GM19239 (cell line): ENCODE results near the gene CDC6.

Experiments used
- DNase-seq: peaks from one replicate; pipeline ENCODE4 v3.0.0; 2011; ENCODE audit warnings: low spot score; ENCODE audit not compliant: insufficient read length
- FAIRE-seq: peaks from 2 replicates; lab custom pipeline; 2011; peaks lifted over from hg19 to GRCh38; lab: Jason Lieb, UNC

The CDC6 gene

GRCh38 chr17:40309031-40309948 lies 21.6 kb downstream of the CDC6 start, which contains the start of gene RARA:
Gene RARA, plus strand, starts transcription at chr17:40309180. Its CDS starts 22,039 bp downstream, at chr17:40331219.
- DNase-seq (no peak), FAIRE-seq (peak; percentile 76)

DNA sequence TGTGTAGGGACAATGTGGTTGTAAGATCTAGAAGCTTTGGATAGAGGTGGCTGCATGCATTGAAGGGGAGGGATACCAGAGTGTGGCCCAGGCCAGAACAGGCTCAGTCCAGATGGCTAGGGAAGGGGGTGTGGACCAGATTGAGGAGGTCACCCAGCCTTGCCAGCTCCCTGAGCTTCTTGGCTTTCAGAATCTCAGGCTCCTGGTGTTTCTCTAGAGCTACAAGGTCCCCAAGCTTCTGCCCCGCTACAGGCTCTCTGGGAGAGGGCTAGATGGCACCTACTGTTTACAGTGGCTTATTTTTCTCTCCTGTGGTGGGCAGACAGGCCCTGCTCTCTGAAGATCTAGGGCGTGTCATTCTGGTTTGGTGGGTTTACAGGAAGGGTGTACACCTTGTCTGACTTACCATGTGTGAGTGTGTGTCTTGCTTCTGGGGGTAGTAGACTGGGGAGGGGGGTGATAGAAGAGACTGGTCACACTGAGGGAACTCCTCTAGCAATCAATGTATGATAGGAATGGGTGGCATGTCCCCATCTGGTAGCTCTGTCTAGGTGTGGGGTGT lies 22.4 kb downstream of the CDC6 start:
- DNase-seq (no peak), FAIRE-seq (peak; percentile 4)

DNA sequence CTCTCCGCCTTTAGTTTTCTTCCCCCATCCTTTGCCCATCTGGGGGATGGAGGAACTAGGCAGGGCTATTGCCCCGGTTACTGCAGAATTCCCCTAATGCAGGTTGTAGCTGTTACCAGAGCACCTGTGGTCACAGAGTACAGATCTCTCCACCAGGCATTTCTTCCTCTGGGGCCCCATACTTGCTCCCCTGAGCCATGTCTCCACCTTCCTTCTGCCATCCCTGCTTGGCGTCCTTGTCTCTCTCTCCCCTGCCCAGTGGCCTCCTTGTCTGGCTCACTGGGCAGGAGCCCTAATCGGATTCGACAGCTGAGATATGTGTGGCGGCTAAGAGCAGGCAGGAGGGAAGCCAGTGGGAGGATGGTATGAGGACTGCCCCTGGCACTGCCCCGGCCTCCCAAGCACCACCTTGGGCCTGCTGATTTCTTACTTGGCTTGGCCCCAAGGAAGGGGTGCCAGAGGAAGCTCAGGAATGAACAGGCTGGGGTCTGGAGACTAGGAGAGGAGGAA lies 23.3 kb downstream of the CDC6 start:
- no peak for DNase-seq
- peak; percentile 37 for FAIRE-seq

DNA sequence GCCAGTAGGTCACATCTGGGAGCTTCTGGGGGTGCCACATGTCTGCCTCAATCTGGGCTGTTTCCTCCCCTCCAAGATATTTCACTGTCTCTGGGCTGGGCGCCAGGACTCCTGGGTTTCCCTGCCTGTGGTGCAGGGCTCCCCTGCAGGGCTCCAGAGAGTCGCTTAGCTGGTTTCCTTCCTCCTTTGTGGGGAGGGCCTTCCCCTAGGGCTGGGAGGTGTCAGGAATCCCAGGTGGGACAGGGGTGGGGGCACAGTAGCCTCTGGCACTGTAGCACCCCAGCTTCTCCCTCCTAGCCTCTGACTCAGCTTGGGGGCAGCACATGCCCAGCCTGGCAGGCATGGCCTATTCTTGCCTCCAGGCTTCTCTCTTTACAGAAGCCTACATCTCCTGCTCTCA lies 23.9 kb downstream of the CDC6 start:
- DNase-seq (no peak), FAIRE-seq (no peak)

- FAIRE-seq (peak; percentile 21), DNase-seq (no peak)
Observed at GRCh38 chr17:40312131-40312731, 24.6 kb downstream of the CDC6 start.

- DNase-seq (no peak), FAIRE-seq (no peak)
Observed at GRCh38 chr17:40312893-40313667, 25.4 kb downstream of the CDC6 start.

DNA sequence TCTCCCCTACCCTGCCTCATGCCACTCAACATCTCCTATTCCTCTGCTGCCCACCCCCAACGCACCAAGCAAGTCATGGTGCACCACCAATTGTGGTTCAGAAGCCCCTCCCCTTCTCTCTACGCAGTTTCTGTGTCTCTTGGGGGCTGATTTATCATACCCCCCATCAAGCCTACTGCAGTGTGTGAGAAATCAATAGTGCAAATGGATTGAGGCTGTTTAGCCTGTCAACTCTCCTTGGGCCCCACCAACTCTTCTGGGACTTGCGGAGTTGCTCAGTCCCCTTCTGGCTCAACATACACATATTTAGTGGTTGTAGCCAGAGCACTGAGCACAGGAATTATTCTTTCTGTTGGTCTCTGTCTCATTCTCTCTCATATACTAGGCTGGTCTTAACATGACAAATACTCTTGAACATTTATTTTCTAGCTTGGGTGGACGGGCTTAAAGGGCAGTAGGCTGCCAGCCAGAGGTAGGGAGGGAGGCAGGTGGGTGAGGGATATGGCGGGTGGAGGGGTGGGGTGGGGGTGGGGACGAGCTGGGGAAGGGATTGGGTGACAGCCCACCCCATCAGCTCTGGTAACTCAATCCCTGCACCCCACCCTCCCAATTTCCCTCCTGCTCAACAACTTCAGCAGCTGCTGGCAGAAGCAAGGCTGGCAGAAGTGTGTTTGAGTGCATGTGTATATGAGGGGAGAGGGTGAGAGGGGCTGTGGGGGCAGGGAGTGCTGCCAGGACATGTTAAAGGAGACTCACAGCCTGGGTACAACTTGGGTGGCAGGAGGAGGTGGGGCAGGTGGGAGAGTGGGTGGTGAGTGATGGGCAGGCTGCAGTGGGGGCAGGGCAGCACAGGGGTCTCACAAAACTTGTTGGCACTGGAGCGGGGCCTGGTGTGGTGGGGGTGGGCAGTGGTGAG lies 26.2 kb downstream of the CDC6 start:
- DNase-seq (no peak), FAIRE-seq (no peak)

DNA sequence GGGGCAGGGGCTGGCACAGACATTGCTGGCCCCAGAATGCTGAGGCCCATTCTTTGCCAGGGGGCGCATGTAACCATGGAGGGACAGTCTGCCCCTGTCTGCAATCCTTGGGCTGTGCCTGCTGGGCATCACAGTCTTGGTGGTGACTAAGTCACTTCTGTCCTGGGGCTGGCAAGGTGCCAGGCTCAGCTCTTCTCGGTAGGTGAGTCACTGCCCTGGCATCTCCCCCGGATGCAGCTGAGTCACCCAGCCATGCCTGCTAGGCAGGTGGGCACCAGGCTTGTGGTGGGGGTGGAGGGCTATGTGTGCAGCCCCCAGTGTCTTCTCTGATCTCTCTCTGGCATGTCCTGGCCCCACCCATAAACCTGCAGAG lies 26.9 kb downstream of the CDC6 start:
- DNase-seq = no peak
- no peak for FAIRE-seq

DNA sequence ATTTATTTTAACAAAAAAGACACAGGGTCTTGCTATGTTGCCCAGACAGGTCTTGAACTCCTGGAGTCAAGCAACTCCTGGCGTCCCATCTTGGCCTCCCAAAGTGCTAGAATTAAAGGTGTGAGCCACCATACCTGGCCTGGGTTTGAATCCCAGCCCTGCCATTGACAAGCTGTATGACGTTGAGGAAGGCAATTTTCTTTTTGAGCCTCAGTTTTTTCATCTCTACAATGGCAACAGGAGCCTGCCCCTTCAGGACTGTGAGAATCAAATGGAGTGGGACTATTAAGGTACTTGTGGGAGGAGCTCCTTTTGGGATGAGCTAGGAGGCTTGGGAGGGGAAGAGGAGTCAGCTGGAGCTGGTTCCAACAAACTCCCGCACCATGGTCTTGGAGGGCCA lies 27.5 kb downstream of the CDC6 start:
- FAIRE-seq = no peak
- no peak for DNase-seq

DNA sequence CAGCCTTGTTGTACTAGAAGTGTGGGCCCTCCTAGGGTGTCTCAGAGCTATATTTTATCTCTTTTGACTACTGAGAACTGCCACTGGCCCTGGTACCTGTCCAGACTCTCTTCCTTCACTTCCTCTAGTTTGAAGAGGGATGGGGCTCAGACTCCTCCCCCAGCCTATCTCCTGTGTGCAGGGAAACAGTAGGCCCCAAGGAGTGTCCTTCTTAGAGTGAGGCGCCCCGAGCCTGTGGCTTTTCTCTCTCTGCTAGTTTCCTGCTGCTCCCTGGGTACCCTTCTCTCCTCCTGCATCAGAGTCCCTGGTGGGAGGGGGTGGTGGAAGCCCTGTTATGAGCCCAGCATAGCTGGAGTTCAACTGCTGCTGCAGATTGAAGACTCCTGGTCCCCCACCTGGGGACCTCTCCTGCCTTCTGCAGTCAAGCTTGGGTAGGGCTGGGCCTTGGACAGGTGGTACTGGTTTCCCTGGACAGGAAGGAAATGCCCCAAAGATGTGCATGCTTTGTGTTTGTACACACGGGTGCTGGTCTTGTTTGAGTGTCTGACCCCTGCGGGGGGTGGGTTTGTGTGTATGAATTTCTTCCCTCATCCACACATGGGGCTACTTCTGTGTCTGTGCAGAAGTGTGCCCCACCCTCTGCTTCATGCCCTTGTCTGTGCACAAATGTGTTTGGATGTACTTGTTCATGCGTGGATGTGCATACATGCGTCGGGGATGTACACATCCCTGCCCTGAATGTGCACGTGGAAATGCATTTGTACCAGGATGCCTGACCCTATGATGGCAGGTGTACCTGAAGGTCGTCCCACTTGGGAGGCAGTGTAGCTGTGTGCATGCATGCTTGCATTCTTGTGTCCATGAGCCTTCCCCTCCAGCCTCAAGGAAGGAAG lies 28.2 kb downstream of the CDC6 start:
- no peak for DNase-seq
- no peak for FAIRE-seq

DNA sequence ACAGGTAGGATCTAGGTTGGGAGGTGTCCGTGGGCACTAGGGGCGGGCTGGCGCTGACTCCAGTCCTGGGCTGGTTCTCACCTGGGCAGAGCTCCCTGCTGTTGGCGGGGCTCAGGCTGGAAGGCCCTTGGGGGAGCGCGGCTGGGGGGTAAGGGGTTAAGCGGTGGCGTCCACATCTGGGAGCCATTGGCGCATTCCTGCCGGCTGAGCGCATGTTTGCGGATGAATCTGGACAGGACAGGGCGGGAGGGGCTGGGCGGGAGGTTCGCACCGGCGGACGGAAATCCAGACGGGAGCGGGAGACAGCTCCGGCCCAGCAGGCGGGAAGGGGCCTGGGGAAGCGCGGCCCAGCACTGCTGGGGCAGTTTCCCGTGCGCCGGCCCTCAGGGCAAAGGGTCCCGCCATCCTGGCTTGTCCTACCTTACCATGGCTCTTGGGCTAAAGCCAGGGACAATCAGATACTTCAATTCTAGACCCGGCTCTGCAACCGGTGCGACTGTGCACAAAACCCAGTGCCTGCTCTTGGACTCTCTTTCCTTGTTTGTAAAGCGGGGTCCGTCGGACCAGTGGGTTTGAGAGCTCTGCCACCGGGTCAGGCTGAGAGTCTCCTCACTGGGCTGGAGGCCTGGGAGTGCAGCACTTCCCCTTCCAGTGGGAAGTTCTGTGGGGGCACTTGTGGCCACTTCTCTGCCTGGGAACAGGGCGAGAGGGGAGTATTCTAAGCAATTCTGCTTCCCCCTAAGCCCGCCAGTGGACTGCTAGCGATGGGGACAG lies 29.1 kb downstream of the CDC6 start:
- FAIRE-seq (no peak), DNase-seq (no peak)

- no peak for FAIRE-seq
Observed at GRCh38 chr17:40317345-40317873, 29.7 kb downstream of the CDC6 start.

GRCh38 chr17:40317880-40318829 lies 30.5 kb downstream of the CDC6 start:
- peak; percentile 96 for FAIRE-seq

More at GRCh38 chr17:40317345-40317873, 29.7 kb downstream of the CDC6 start:
- DNase-seq = no peak

GRCh38 chr17:40318830-40319391 lies 31.2 kb downstream of the CDC6 start:
- DNase-seq (no peak), FAIRE-seq (peak; percentile 74)

More at GRCh38 chr17:40317880-40318829, 30.5 kb downstream of the CDC6 start:
- peak; percentile 78 for DNase-seq

GRCh38 chr17:40319651-40320540 lies 32.2 kb downstream of the CDC6 start:
- DNase-seq (no peak), FAIRE-seq (no peak)
